Trophoblast cell (in vitro differentiated cells and primary cell): ENCODE data around the gene AJAP1.

Experiments used
- DNase-seq, 2 donors: peaks; one replicate each; pipeline ENCODE4 v3.0.0-alpha.2; 2016
- H2AFZ ChIP-seq: 2 replicates; pipeline ENCODE4 v1.6.1; 2013; ENCODE audit warnings: low read length, moderate library complexity, mild to moderate bottlenecking; ENCODE audit not compliant: insufficient read depth, poor library complexity
- H2AK5ac ChIP-seq: 2 replicates; pipeline ENCODE4 v1.6.1; 2013; ENCODE audit warnings: mild to moderate bottlenecking, low read length
- H2BK120ac ChIP-seq: 2 replicates; pipeline ENCODE4 v1.6.1; 2013; ENCODE audit warnings: low read length, mild to moderate bottlenecking, moderate library complexity; ENCODE audit not compliant: insufficient read depth, poor library complexity
- H2BK12ac ChIP-seq: 2 replicates; pipeline ENCODE4 v1.6.1; 2013; ENCODE audit warnings: mild to moderate bottlenecking, low read length, moderate library complexity
- H2BK5ac ChIP-seq: 2 replicates; pipeline ENCODE4 v1.6.1; 2013; ENCODE audit warnings: low read length, low read depth, moderate library complexity, mild to moderate bottlenecking; ENCODE audit not compliant: poor library complexity
- H3K14ac ChIP-seq: 2 replicates; pipeline ENCODE4 v1.6.1; 2013; ENCODE audit warnings: mild to moderate bottlenecking, low read length
- H3K18ac ChIP-seq: 2 replicates; pipeline ENCODE4 v1.6.1; 2013; ENCODE audit warnings: mild to moderate bottlenecking, low read length
- H3K23ac ChIP-seq: 2 replicates; pipeline ENCODE4 v1.6.1; 2013; ENCODE audit warnings: low read length
- H3K27ac ChIP-seq: 2 replicates; pipeline ENCODE4 v1.5.1; 2013; ENCODE audit warnings: low read depth, mild to moderate bottlenecking, inconsistent platforms, low read length, moderate library complexity
- H3K27me3 ChIP-seq: 2 replicates; pipeline ENCODE4 v1.6.1; 2013; ENCODE audit warnings: inconsistent platforms, mild to moderate bottlenecking, low read length, moderate library complexity; ENCODE audit not compliant: insufficient read depth
- H3K36me3 ChIP-seq, 2 experiments: 1 replicate in 1 of 2; 2 replicates in 1 of 2; pipeline ENCODE4 v1.6.1; 2013; ENCODE audit warnings: low read length in 2 of 2, mild to moderate bottlenecking in 2 of 2, moderate library complexity in 1 of 2; ENCODE audit not compliant: insufficient read depth in 2 of 2, control insufficient read depth in 1 of 2
- H3K4ac ChIP-seq: 2 replicates; pipeline ENCODE4 v1.6.1; 2013; ENCODE audit warnings: low read depth, mild to moderate bottlenecking, low read length, moderate library complexity
- H3K4me1 ChIP-seq, 2 experiments: 1 replicate in 1 of 2; 2 replicates in 1 of 2; pipeline ENCODE4 v1.6.1; 2013; ENCODE audit warnings: low read length in 2 of 2, mild to moderate bottlenecking in 2 of 2, moderate library complexity in 1 of 2; ENCODE audit not compliant: insufficient read depth in 2 of 2, control insufficient read depth in 1 of 2
- H3K4me2 ChIP-seq: 2 replicates; pipeline ENCODE4 v1.6.1; 2013; ENCODE audit warnings: inconsistent platforms, mild to moderate bottlenecking, low read length, moderate library complexity
- H3K4me3 ChIP-seq: 2 replicates; pipeline ENCODE4 v1.5.1; 2013; ENCODE audit warnings: mild to moderate bottlenecking, low read depth, low read length, inconsistent platforms
- H3K79me1 ChIP-seq: one replicate; pipeline ENCODE4 v1.6.1; 2013; ENCODE audit warnings: low read length
- H3K79me2 ChIP-seq: 2 replicates; pipeline ENCODE4 v1.6.1; 2013; ENCODE audit warnings: low read length, mild to moderate bottlenecking; ENCODE audit not compliant: control insufficient read depth, insufficient read depth, poor library complexity
- H3K9ac ChIP-seq: 2 replicates; pipeline ENCODE4 v1.6.1; 2013; ENCODE audit warnings: mild to moderate bottlenecking, low read length
- H3K9me3 ChIP-seq: 2 replicates; pipeline ENCODE4 v1.6.1; 2013; ENCODE audit warnings: low read depth, mild to moderate bottlenecking, control low read depth, inconsistent platforms, low read length; ENCODE audit not compliant: insufficient read depth
- H4K12ac ChIP-seq: 2 replicates; pipeline ENCODE4 v1.6.1; 2013; ENCODE audit warnings: low read depth, mild to moderate bottlenecking, low read length, moderate library complexity
- H4K8ac ChIP-seq: 2 replicates; pipeline ENCODE4 v1.6.1; 2013; ENCODE audit warnings: low read depth, mild to moderate bottlenecking, low read length, moderate library complexity
- H4K91ac ChIP-seq: one replicate; pipeline ENCODE4 v1.6.1; 2013; ENCODE audit warnings: low read depth, mild to moderate bottlenecking, low read length, moderate library complexity
- WGBS: extraction: QIAGEN DNeasy Blood & Tissue Kit; methylation state at CpG from one replicate; pipeline ENCODE4 v1.1.7; 2013; ENCODE audit warnings: missing lambda C conversion rate; ENCODE audit not compliant: insufficient read length, insufficient coverage; ENCODE audit errors: extremely low coverage; 5-methylcytosine and 5-hydroxymethylcytosine counted together

Gene AJAP1

DNA sequence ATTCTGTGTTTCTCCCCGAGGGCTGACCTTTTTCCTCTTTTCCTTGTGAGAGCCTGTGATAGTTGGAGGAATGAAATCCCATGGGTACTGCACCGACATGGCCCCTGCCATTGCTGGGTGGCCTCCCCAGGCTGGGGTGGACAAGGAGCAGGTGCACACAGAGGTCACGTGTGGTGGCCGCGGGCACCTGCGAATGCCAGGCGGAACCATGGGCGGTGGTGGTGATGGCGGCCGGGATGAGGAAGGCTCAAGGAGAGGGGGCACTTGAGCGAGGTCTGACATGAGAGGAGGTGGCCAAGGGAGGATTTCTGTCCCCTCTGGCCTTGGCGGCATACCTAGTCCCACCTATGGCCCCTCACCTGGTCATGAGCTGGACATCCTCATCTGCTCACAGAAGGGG is 69.6 kb downstream of the AJAP1 start:
- DNase-seq = no peak
- Histone ChIP-seq H3K27me3 (no peaks in the 10 kb centered on the region), H3K36me3 (no peaks in the 10 kb centered on the region), H3K79me1 (no peaks in the 10 kb centered on the region), H3K4me1 (peaks cover 1 to 2% of the 10 kb centered on the region in 2 experiments), H4K91ac (no peak overlapping the region), H3K4me2 (no peak overlapping the region), H3K79me2 (no peaks in the 10 kb centered on the region), H3K27ac (no peak overlapping the region), H2BK5ac (no peak overlapping the region), H3K9ac (no peak overlapping the region), H3K18ac (no peak overlapping the region), H2BK12ac (no peak overlapping the region), H2AFZ (no peak overlapping the region), H3K4ac (no peak overlapping the region), H2AK5ac (no peak overlapping the region), H3K23ac (no peak overlapping the region), H3K14ac (no peak overlapping the region), H2BK120ac (no peak overlapping the region), H3K9me3 (peaks cover 2% of the 10 kb centered on the region), H3K4me3 (no peak overlapping the region), H4K8ac (no peak overlapping the region), H4K12ac (no peak overlapping the region)
- WGBS = no CpG with 5 or more reads among the region's 12 CpGs

- H3K9me3 ChIP-seq = peaks cover 2% of the 10 kb centered on the region
- no peak overlapping the region for H3K18ac ChIP-seq
- no peak overlapping the region for H2AFZ ChIP-seq
- no peak overlapping the region for H3K4me3 ChIP-seq
- no peaks in the 10 kb centered on the region for H3K79me2 ChIP-seq
- no peak overlapping the region for H3K9ac ChIP-seq
- H2BK120ac ChIP-seq = no peak overlapping the region
- no peak overlapping the region for H3K4me2 ChIP-seq
- H3K27me3 ChIP-seq = no peaks in the 10 kb centered on the region
- H2BK12ac ChIP-seq = no peak overlapping the region
- H3K36me3 ChIP-seq = no peaks in the 10 kb centered on the region
- peaks cover 1 to 2% of the 10 kb centered on the region in 2 experiments for H3K4me1 ChIP-seq
- no peak overlapping the region for H4K8ac ChIP-seq
- H3K27ac ChIP-seq = no peak overlapping the region
- H2BK5ac ChIP-seq = no peak overlapping the region
- no peak overlapping the region for H3K4ac ChIP-seq
- no peak overlapping the region for H4K91ac ChIP-seq
- WGBS = no CpG with 5 or more reads among the region's 8 CpGs
- no peak overlapping the region for H2AK5ac ChIP-seq
- no peak overlapping the region for H3K14ac ChIP-seq
- H3K23ac ChIP-seq = no peak overlapping the region
- H4K12ac ChIP-seq = no peak overlapping the region
- DNase-seq = no peak
- no peaks in the 10 kb centered on the region for H3K79me1 ChIP-seq
Measured at GRCh38 chr1:4724695-4725250, 70.4 kb downstream of the AJAP1 start.

- H4K12ac ChIP-seq = no peak overlapping the region
- H2AFZ ChIP-seq = no peak overlapping the region
- H2BK5ac ChIP-seq = no peak overlapping the region
- peaks cover 1 to 2% of the 10 kb centered on the region in 2 experiments for H3K4me1 ChIP-seq
- H3K79me1 ChIP-seq = no peaks in the 10 kb centered on the region
- no CpG with 5 or more reads among the region's 12 CpGs for whole genome bisulfite sequencing
- no peak overlapping the region for H2BK12ac ChIP-seq
- H2AK5ac ChIP-seq = no peak overlapping the region
- H4K91ac ChIP-seq = no peak overlapping the region
- no peak overlapping the region for H3K4ac ChIP-seq
- H2BK120ac ChIP-seq = no peak overlapping the region
- no peaks in the 10 kb centered on the region for H3K27me3 ChIP-seq
- no peak overlapping the region for H3K27ac ChIP-seq
- peaks cover 2% of the 10 kb centered on the region for H3K9me3 ChIP-seq
- DNase-seq = no peak
- no peaks in the 10 kb centered on the region for H3K36me3 ChIP-seq
- no peak overlapping the region for H3K18ac ChIP-seq
- no peak overlapping the region for H3K23ac ChIP-seq
- no peak overlapping the region for H3K14ac ChIP-seq
- H4K8ac ChIP-seq = no peak overlapping the region
- H3K9ac ChIP-seq = no peak overlapping the region
- H3K4me2 ChIP-seq = no peak overlapping the region
- H3K4me3 ChIP-seq = no peak overlapping the region
- no peaks in the 10 kb centered on the region for H3K79me2 ChIP-seq
Measured at GRCh38 chr1:4725416-4725815, 71.0 kb downstream of the AJAP1 start.

DNA sequence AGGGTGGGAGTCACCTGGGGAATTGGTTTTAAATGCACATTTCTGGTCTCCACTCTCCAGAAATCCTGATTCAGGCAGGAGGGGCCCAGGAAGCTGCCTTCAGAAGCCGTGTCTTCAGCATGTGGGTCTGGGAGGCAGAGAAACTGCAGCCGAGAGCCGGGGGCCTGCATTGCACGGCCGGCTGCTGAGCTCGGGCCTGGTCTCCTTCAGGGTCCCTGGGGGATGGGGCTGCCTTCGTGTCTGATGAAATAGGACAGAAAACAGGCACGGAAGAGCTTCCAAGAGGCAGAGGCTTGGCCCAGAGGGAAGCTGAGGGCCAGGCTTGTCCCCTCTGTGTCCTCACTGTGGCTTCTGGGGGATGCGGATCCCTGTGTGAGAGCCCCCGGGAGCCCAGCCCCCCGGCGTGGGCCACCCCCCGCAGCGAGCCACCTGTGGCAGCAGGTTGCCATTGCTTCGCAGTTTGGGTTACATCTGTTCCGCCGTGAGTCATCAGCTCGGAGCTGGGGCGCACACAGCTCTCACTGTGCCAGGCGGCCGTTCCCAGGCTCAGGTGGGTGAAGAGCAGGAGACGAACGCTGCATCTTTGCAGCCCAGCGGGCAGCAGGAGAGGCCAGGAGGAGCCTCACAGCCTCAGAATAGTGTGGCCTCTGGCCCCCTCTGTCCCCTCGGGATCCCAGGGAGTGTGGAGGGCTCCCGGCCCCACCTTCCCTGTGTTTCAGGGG is 72.4 kb downstream of the AJAP1 start:
- Histone ChIP-seq H3K4me1 (peaks cover 1 to 2% of the 10 kb centered on the region in 2 experiments), H4K12ac (no peak overlapping the region), H3K4ac (no peak overlapping the region), H3K23ac (no peak overlapping the region), H2AFZ (no peak overlapping the region), H3K4me3 (no peak overlapping the region), H3K79me1 (no peaks in the 10 kb centered on the region), H3K27ac (no peak overlapping the region), H3K4me2 (no peak overlapping the region), H4K8ac (no peak overlapping the region), H3K27me3 (no peaks in the 10 kb centered on the region), H3K79me2 (no peaks in the 10 kb centered on the region), H3K9ac (no peak overlapping the region), H3K36me3 (no peaks in the 10 kb centered on the region), H2AK5ac (no peak overlapping the region), H3K18ac (no peak overlapping the region), H2BK120ac (no peak overlapping the region), H2BK12ac (no peak overlapping the region), H4K91ac (no peak overlapping the region), H3K14ac (no peak overlapping the region), H2BK5ac (no peak overlapping the region), H3K9me3 (peaks cover 2% of the 10 kb centered on the region)
- no peak for DNase-seq
- WGBS = no CpG with 5 or more reads among the region's 26 CpGs
